Ishikawa (cell line): ENCODE results near the gene EXOSC1.
A peak's percentile ranks its signal among the peaks of the same experiment; 100 is the strongest.

Source experiments
- CEBPB ChIP-seq: IDR thresholded peaks from 2 replicates; pipeline ENCODE4 v1.6.1; 2012
- CREB1 ChIP-seq: IDR thresholded peaks from 2 replicates; pipeline ENCODE4 v1.6.1; 2012; ENCODE audit warnings: low read depth
- EGR1 ChIP-seq: IDR thresholded peaks from 2 replicates; pipeline ENCODE4 v1.6.1; 2012
- EP300 ChIP-seq: IDR thresholded peaks from 2 replicates; pipeline ENCODE4 v1.6.1; 2012; ENCODE audit warnings: borderline replicate concordance
- FOXM1 ChIP-seq: IDR thresholded peaks from 2 replicates; pipeline ENCODE4 v1.6.1; 2012; ENCODE audit warnings: low read depth, borderline replicate concordance
- MAX ChIP-seq: IDR thresholded peaks from 2 replicates; pipeline ENCODE4 v1.6.1; 2012
- NFIC ChIP-seq: IDR thresholded peaks from 2 replicates; pipeline ENCODE4 v1.6.1; 2012
- RAD21 ChIP-seq: IDR thresholded peaks from 2 replicates; pipeline ENCODE4 v1.6.1; 2012; ENCODE audit warnings: low read depth
- REST ChIP-seq: IDR thresholded peaks from 2 replicates; pipeline ENCODE4 v1.6.1; 2012; ENCODE audit warnings: low read depth, mild to moderate bottlenecking
- TAF1 ChIP-seq: IDR thresholded peaks from 2 replicates; pipeline ENCODE4 v1.6.1; 2012; ENCODE audit warnings: low read depth, mild to moderate bottlenecking
- TCF12 ChIP-seq: IDR thresholded peaks from 2 replicates; pipeline ENCODE4 v1.6.1; 2012; ENCODE audit warnings: low read depth
- TEAD4 ChIP-seq: IDR thresholded peaks from 2 replicates; pipeline ENCODE4 v1.6.1; 2012
- USF1 ChIP-seq: IDR thresholded peaks from 2 replicates; pipeline ENCODE4 v1.6.1; 2012
- YY1 ChIP-seq: IDR thresholded peaks from 2 replicates; pipeline ENCODE4 v1.6.1; 2012; ENCODE audit warnings: low read depth
- ZBTB7A ChIP-seq: IDR thresholded peaks from 2 replicates; pipeline ENCODE4 v1.6.1; 2012; ENCODE audit warnings: low read depth

EXOSC1 gene

GRCh38 chr10:97466755-97467154 is 20.9 kb upstream of the EXOSC1 start:
- TF ChIP-seq FOXM1 (no peak), YY1 (no peak), RAD21 (no peak), TCF12 (no peak), REST (no peak), USF1 (no peak), MAX (no peak), TEAD4 (0 out of 2 replicates have a peak, but pooled peaks have one; percentile 7)

GRCh38 chr10:97465982-97466381 is 20.2 kb upstream of the EXOSC1 start:
- TF ChIP-seq MAX (no peak), TEAD4 (no peak), TCF12 (no peak), EP300 (no peak)

GRCh38 chr10:97464226-97464625 is 18.4 kb upstream of the EXOSC1 start:
- TF ChIP-seq CEBPB (no peak), TAF1 (no peak), YY1 (no peak)

GRCh38 chr10:97463363-97464132 is 17.7 kb upstream of the EXOSC1 start:
- no peak for TF ChIP-seq TCF12
- TF ChIP-seq ZBTB7A, result no peak
- TF ChIP-seq CEBPB, result peak; percentile 78
- no peak for TF ChIP-seq MAX
- TF ChIP-seq USF1, result no peak
- TF ChIP-seq EP300, result no peak; the same call in 1 of the 2 replicates
- peak; percentile 95 for TF ChIP-seq RAD21

GRCh38 chr10:97462309-97462708 is 16.5 kb upstream of the EXOSC1 start:
- no peak for TF ChIP-seq ZBTB7A

- TF ChIP-seq TCF12 (no peak), CREB1 (no peak), USF1 (no peak), FOXM1 (no peak), REST (no peak), YY1 (no peak), TEAD4 (no peak), TAF1 (no peak), MAX (no peak), CEBPB (no peak), NFIC (no peak), ZBTB7A (no peak), EGR1 (no peak), EP300 (no peak), RAD21 (no peak)
These were observed 14.1 kb upstream of the EXOSC1 start for GRCh38 chr10:97459933-97460332.
